Measurements from ENCODE around the gene BORA. TPM values are rescaled to one million over a fixed set of nuclear protein-coding genes. Genes with fewer than 3 reads are reported as not detected.
A peak's percentile ranks its signal among the peaks of the same experiment; 100 is the strongest.

Gene BORA
- total and polyA plus RNA-seq, 2 of the 13 experiments (the other 11 are each of a cell fraction or from before 2014, with no cell fraction given) = 4.0 to 17.4 TPM

DNA sequence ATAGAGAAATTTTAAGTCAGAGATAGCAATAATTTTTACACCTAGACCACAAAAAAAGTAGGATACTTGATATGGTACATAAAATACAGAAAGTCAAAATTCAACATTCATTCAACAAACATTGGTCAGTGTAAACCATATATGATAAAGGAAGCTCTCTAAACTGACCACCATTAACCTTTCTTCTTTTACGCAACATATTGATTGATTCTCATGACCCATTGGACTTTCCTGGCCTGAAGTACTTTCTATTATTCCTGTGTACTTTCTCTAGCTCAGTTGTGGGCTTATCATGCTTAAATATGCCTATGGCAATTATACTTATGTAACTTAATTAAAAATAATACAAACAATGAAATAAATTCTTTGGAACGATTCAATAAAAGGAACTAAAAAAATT lies 64.9 kb downstream of the BORA start (continued):
- TF ChIP-seq ZBTB3 (CRISPR knock-in tag; IDR thresholded peaks at IDR 0.05; ENCODE audit: borderline replicate concordance, low read depth) (no peak), ZNF33A (CRISPR knock-in tag; IDR thresholded peaks at IDR 0.05; ENCODE audit: borderline replicate concordance) (no peak), KLF11 (CRISPR knock-in tag; IDR thresholded peaks at IDR 0.05) (no peak), NR2F1 (CRISPR knock-in tag; IDR thresholded peaks at IDR 0.05) (peak in 1 of 2 experiments; percentile 59; a peak in 1 of 4 replicates), POLR2AphosphoS5 (IDR thresholded peaks at IDR 0.05; ENCODE audit: low read depth, low read length) (no peak), ZNF350 (CRISPR knock-in tag; IDR thresholded peaks at IDR 0.05; ENCODE audit: borderline replicate concordance, low read depth) (no peak), MXD4 (CRISPR knock-in tag; IDR thresholded peaks at IDR 0.05) (no peak), GATAD2A (CRISPR knock-in tag; IDR thresholded peaks at IDR 0.05) (peak; percentile 69), ZNF382 (CRISPR knock-in tag; IDR thresholded peaks at IDR 0.05; ENCODE audit: borderline replicate concordance) (no peak), MAFF (IDR thresholded peaks at IDR 0.05; ENCODE audit: low read depth, low read length) (no peak), PHF5A (CRISPR knock-in tag; IDR thresholded peaks at IDR 0.05; ENCODE audit: low read depth, unreplicated experiment) (no peak), ZNF652 (CRISPR knock-in tag; IDR thresholded peaks at IDR 0.05; ENCODE audit: borderline replicate concordance, low read depth) (no peak), E2F1 (CRISPR knock-in tag; IDR thresholded peaks at IDR 0.05) (no peak), ZNF878 (CRISPR knock-in tag; IDR thresholded peaks at IDR 0.05) (no peak), TARDBP (CRISPR knock-in tag; IDR thresholded peaks at IDR 0.05) (no peak)
- TF ChIP-seq, protein P1, sequence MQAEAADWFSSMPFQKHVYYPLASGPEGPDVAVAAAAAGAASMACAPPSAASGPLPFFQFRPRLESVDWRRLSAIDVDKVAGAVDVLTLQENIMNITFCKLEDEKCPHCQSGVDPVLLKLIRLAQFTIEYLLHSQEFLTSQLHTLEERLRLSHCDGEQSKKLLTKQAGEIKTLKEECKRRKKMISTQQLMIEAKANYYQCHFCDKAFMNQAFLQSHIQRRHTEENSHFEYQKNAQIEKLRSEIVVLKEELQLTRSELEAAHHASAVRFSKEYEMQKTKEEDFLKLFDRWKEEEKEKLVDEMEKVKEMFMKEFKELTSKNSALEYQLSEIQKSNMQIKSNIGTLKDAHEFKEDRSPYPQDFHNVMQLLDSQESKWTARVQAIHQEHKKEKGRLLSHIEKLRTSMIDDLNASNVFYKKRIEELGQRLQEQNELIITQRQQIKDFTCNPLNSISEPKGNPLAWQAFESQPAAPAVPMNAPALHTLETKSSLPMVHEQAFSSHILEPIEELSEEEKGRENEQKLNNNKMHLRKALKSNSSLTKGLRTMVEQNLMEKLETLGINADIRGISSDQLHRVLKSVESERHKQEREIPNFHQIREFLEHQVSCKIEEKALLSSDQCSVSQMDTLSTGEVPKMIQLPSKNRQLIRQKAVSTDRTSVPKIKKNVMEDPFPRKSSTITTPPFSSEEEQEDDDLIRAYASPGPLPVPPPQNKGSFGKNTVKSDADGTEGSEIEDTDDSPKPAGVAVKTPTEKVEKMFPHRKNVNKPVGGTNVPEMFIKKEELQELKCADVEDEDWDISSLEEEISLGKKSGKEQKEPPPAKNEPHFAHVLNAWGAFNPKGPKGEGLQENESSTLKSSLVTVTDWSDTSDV (CRISPR knock-in tag; IDR thresholded peaks at IDR 0.05) = no peak
- TF ChIP-seq, protein P2, sequence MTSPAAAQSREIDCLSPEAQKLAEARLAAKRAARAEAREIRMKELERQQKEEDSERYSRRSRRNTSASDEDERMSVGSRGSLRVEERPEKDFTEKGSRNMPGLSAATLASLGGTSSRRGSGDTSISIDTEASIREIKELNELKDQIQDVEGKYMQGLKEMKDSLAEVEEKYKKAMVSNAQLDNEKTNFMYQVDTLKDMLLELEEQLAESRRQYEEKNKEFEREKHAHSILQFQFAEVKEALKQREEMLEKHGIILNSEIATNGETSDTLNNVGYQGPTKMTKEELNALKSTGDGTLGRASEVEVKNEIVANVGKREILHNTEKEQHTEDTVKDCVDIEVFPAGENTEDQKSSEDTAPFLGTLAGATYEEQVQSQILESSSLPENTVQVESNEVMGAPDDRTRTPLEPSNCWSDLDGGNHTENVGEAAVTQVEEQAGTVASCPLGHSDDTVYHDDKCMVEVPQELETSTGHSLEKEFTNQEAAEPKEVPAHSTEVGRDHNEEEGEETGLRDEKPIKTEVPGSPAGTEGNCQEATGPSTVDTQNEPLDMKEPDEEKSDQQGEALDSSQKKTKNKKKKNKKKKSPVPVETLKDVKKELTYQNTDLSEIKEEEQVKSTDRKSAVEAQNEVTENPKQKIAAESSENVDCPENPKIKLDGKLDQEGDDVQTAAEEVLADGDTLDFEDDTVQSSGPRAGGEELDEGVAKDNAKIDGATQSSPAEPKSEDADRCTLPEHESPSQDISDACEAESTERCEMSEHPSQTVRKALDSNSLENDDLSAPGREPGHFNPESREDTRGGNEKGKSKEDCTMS (CRISPR knock-in tag; conservative IDR thresholded peaks at IDR 0.05) = no peak
- TF ChIP-seq, protein P3, sequence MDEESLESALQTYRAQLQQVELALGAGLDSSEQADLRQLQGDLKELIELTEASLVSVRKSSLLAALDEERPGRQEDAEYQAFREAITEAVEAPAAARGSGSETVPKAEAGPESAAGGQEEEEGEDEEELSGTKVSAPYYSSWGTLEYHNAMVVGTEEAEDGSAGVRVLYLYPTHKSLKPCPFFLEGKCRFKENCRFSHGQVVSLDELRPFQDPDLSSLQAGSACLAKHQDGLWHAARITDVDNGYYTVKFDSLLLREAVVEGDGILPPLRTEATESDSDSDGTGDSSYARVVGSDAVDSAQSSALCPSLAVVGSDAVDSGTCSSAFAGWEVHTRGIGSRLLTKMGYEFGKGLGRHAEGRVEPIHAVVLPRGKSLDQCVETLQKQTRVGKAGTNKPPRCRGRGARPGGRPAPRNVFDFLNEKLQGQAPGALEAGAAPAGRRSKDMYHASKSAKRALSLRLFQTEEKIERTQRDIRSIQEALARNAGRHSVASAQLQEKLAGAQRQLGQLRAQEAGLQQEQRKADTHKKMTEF (CRISPR knock-in tag; IDR thresholded peaks at IDR 0.05) = peak; percentile 36; the same call in 1 of the 2 replicates
- TF ChIP-seq, protein P4, sequence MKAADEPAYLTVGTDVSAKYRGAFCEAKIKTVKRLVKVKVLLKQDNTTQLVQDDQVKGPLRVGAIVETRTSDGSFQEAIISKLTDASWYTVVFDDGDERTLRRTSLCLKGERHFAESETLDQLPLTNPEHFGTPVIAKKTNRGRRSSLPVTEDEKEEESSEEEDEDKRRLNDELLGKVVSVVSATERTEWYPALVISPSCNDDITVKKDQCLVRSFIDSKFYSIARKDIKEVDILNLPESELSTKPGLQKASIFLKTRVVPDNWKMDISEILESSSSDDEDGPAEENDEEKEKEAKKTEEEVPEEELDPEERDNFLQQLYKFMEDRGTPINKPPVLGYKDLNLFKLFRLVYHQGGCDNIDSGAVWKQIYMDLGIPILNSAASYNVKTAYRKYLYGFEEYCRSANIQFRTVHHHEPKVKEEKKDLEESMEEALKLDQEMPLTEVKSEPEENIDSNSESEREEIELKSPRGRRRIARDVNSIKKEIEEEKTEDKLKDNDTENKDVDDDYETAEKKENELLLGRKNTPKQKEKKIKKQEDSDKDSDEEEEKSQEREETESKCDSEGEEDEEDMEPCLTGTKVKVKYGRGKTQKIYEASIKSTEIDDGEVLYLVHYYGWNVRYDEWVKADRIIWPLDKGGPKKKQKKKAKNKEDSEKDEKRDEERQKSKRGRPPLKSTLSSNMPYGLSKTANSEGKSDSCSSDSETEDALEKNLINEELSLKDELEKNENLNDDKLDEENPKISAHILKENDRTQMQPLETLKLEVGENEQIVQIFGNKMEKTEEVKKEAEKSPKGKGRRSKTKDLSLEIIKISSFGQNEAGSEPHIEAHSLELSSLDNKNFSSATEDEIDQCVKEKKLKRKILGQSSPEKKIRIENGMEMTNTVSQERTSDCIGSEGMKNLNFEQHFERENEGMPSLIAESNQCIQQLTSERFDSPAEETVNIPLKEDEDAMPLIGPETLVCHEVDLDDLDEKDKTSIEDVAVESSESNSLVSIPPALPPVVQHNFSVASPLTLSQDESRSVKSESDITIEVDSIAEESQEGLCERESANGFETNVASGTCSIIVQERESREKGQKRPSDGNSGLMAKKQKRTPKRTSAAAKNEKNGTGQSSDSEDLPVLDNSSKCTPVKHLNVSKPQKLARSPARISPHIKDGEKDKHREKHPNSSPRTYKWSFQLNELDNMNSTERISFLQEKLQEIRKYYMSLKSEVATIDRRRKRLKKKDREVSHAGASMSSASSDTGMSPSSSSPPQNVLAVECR (CRISPR knock-in tag; IDR thresholded peaks at IDR 0.05; ENCODE audit: borderline replicate concordance) = no peak
